ENCODE measurements around the gene HELT.

HELT gene

DNA sequence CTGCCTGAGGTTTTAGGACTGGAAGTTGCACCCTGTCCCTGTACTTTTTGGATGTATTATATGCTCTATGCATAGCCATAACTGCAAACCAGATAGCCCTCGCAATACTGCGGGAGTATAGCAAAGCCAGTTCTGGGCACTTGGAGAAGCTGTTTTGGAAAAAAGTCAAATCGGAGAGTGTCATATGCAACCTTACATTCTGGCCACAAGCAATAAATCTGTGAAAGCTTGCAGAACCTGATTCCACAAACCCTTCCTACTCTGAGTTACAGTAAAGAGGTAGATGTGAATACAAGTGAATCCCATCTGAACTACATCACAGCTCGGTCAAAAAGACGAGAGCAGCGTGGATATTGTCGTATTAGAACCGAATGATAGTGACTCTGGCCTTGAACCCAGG is 10.3 kb downstream of the HELT start:
- H3K36me3 Mint-ChIP-seq (ENCODE audit: low read depth), result no peaks in the 10 kb centered on the region
- no peak overlapping the region for H3K4me3 Mint-ChIP-seq
- no peaks in the 10 kb centered on the region for H3K4me1 Mint-ChIP-seq
- H3K27me3 Mint-ChIP-seq (ENCODE audit: low read depth), result peaks cover 97% of the 10 kb centered on the region
- H3K27ac Mint-ChIP-seq, result no peak overlapping the region
- TF ChIP-seq, protein P1, sequence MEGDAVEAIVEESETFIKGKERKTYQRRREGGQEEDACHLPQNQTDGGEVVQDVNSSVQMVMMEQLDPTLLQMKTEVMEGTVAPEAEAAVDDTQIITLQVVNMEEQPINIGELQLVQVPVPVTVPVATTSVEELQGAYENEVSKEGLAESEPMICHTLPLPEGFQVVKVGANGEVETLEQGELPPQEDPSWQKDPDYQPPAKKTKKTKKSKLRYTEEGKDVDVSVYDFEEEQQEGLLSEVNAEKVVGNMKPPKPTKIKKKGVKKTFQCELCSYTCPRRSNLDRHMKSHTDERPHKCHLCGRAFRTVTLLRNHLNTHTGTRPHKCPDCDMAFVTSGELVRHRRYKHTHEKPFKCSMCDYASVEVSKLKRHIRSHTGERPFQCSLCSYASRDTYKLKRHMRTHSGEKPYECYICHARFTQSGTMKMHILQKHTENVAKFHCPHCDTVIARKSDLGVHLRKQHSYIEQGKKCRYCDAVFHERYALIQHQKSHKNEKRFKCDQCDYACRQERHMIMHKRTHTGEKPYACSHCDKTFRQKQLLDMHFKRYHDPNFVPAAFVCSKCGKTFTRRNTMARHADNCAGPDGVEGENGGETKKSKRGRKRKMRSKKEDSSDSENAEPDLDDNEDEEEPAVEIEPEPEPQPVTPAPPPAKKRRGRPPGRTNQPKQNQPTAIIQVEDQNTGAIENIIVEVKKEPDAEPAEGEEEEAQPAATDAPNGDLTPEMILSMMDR (IDR thresholded peaks at IDR 0.05; ENCODE audit: unreplicated experiment in 3 of 3), result no peak
- H3K9me3 Mint-ChIP-seq, result no peaks in the 10 kb centered on the region

DNA sequence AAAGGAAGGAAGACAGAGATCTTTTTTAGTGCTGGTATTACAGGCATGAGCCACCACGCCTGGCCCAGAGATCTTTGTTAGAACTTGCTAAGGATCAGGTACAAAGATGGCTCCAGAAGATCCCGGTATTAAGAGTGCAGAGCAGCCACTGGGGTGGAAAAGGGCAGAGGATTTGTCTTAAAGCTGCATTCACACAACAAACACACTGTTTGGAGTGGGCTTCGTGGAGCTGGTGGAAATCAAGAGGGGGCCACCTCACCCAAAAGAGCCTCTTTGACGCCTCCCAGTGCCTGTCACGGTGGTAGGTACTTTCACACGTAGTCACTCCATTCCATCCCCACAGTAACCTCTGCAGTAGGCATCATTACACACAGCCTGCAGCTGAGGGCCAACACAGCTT is 13.3 kb downstream of the HELT start:
- peaks cover 81% of the 10 kb centered on the region for H3K27me3 Mint-ChIP-seq (ENCODE audit: low read depth)
- H3K27ac Mint-ChIP-seq, result no peak overlapping the region
- H3K9me3 Mint-ChIP-seq, result no peaks in the 10 kb centered on the region
- H3K36me3 Mint-ChIP-seq (ENCODE audit: low read depth), result no peaks in the 10 kb centered on the region
- no peak overlapping the region for H3K4me3 Mint-ChIP-seq
- H3K4me1 Mint-ChIP-seq, result no peaks in the 10 kb centered on the region
- TF ChIP-seq, protein P1 (IDR thresholded peaks at IDR 0.05; ENCODE audit: unreplicated experiment in 3 of 3), result no peak

DNA sequence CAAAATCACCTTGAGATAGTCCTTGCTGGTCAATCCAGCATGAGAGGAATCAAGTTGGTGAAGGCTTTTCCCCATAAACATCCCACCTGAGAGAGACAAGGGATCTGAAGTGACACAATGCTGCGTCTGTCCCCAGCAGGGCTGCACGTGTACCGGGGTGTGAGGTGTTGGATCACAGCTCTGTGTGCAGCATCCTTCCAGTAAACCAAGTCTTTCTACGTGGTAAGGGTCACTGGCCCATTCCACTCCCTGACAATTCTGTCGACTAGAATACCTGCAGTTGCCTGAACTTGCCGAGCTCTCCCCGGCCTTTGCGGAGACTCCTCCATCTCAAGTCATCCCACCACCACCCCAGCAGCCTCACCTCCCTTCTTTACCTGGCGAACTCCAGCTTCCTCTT is 14.8 kb downstream of the HELT start:
- peaks cover 66% of the 10 kb centered on the region for H3K27me3 Mint-ChIP-seq (ENCODE audit: low read depth)
- H3K4me3 Mint-ChIP-seq, result no peak overlapping the region
- no peaks in the 10 kb centered on the region for H3K4me1 Mint-ChIP-seq
- H3K36me3 Mint-ChIP-seq (ENCODE audit: low read depth), result no peaks in the 10 kb centered on the region
- no peaks in the 10 kb centered on the region for H3K9me3 Mint-ChIP-seq
- no peak overlapping the region for H3K27ac Mint-ChIP-seq
- TF ChIP-seq, protein P1 (IDR thresholded peaks at IDR 0.05; ENCODE audit: unreplicated experiment in 3 of 3), result no peak

DNA sequence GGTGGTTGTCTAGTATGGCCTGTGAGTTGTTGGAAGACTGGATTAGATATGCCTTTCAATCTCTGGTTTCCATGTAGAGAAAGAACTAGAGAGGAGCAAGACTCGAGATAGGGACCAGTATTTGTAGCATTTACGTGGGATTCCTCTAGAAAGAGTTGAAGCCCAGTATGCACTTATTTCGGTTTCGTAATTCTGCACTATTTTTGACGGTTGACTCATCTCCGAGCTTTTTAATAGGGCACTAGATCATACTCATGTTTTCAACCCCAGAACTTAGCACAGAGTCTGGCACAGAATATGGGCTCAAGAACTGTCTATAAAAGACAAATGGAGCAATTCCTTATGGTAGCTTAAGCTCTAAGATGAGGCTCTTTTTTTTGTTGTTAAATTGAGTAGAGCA is 15.7 kb downstream of the HELT start:
- TF ChIP-seq, protein P1 (IDR thresholded peaks at IDR 0.05; ENCODE audit: unreplicated experiment in 3 of 3), result no peak
- Mint-ChIP-seq H3K4me3 (no peak overlapping the region), H3K9me3 (no peaks in the 10 kb centered on the region), H3K27ac (no peak overlapping the region), H3K4me1 (no peaks in the 10 kb centered on the region), H3K27me3 (ENCODE audit: low read depth) (peaks cover 58% of the 10 kb centered on the region), H3K36me3 (ENCODE audit: low read depth) (no peaks in the 10 kb centered on the region)

DNA sequence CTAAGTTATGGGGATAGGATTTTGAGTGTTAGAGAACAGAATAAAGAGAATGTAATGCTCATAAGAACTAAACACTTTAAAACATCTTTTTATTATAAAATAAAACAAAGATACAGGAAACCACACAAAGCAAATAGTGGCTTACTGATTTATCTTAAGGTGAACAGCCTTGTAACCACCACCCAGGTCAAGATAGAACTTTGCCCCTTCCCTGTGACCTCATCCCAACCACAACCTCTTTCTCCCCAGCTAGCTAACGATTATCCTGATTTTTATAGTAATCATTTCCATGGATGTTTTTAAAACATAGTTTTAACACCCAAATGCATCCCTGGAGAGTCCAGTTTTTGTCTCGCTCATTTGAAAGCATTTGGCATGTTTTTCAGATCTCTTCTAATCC is 17.0 kb downstream of the HELT start:
- Mint-ChIP-seq H3K4me1 (peaks cover 4% of the 10 kb centered on the region), H3K9me3 (no peaks in the 10 kb centered on the region), H3K27ac (no peak overlapping the region), H3K4me3 (no peak overlapping the region), H3K36me3 (ENCODE audit: low read depth) (no peaks in the 10 kb centered on the region), H3K27me3 (ENCODE audit: low read depth) (peaks cover 44% of the 10 kb centered on the region)
- TF ChIP-seq, protein P1 (IDR thresholded peaks at IDR 0.05; ENCODE audit: unreplicated experiment in 3 of 3), result no peak

DNA sequence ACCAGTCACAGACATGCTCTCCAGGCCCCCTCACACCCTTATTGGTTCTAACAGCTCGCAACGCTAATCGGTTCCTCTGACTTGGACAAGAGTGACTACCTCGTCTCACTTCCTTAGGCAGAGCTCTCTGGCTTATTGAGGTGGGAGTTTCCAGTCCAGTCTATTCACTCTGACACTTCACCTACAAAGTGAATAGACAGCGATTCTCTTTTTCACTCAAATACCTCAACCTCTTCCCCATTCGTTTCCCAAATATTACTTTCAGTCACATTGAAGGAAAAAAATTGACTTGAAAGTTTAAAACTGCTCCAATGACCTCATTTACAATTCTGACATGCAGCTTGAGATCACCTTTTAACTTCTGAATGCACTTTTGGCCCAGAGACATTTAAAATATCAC is 17.7 kb downstream of the HELT start:
- H3K36me3 Mint-ChIP-seq (ENCODE audit: low read depth), result no peaks in the 10 kb centered on the region
- no peak overlapping the region for H3K4me3 Mint-ChIP-seq
- H3K4me1 Mint-ChIP-seq, result peaks cover 4% of the 10 kb centered on the region
- no peaks in the 10 kb centered on the region for H3K9me3 Mint-ChIP-seq
- peaks cover 37% of the 10 kb centered on the region for H3K27me3 Mint-ChIP-seq (ENCODE audit: low read depth)
- no peak overlapping the region for H3K27ac Mint-ChIP-seq
- TF ChIP-seq, protein P1 (IDR thresholded peaks at IDR 0.05; ENCODE audit: unreplicated experiment in 3 of 3), result no peak

Data from nephron (organoid).